SIG-M5 (cell line): ENCODE data around the gene STARD7.

Source experiments
- DNase-seq: peaks from one replicate; lab custom pipeline; 2025; lab: John Stamatoyannopoulos, UW

STARD7 gene

DNA sequence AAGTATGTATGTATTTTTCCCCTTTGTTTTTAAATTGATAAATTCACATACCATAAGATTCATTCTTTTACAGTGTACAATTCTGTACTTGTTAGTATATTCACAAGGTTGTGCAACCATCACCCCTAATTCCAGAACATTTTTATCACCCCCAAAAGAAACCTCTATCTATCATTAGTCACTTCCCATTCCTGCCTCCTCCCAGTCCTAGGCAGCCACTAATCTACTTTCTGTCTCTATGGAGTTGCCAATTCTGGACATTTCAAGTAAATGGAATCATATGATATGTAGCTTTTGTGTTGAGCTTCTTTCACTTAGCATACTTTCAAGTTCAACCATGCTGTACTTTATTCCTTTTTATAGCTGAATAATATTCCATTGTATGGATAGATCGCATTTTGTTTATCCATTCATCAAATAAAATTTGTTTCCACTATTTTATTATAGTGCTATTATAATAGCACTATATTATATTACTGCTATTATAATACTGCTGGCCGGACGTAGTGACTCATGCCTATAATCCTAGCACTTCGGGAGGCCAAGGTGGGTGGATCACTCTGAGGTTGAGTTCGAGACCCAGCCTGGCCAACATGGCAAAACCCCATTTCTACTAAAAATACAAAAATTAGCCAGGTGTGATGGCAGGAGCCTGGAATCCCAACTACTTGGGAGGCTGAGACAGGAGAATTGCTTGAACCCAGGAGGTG lies 10.9 kb downstream of the STARD7 start:
- no peak for DNase-seq

DNA sequence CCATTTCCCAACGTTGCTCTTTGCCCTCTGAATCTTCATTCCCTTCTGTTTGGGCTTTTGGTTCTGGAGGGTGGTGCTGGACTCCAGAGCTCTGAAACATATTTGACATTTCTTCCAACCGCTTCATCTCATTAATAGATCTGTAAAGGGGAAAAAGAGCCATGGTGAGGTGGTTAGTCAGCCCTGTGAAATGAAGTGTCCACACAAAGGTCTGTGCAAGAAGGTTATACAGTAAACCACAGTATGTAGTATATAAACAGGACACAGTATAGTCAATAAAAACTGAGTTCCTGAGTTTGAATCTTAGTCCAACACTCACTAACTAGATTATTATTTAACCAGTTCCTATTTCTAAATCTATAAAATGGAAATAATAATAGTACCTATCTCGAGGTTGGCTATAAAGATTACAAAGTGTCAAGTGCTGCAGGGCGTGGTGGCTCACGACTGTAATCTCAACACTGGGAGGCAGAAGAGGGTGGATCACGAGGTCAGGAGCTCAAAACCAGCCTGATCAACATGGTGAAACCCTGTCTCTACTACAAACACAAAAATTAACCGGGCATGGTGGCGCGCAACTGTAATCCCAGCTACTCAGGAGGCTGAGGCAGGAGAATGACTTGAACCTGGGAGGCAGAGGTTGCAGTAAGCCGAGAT lies 13.1 kb downstream of the STARD7 start:
- no peak for DNase-seq

- no peak for DNase-seq
These were observed 16.5 kb downstream of the STARD7 start for GRCh38 chr2:96191937-96192670.

GRCh38 chr2:96188821-96189526 lies 19.7 kb downstream of the STARD7 start:
- no peak for DNase-seq

DNA sequence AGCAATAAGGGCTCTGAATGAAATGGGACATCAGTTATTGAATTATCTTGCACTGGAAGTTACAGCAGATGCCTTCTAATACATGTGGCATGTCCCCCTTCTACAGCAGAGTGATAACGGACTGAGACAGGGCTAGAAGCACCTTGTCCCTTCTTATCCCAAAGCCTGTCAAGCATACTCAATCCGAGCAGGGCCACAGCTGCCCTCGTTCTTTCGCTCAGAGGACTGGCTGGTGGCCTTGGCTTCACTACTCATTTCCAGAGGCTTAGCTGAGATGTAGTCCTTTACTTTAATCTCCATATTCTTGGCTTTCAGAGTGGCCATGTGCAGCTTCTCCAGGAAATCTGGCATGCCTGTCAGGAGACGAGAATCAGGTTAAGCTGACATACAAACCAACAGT lies 22.1 kb downstream of the STARD7 start:
- DNase-seq = no peak

DNA sequence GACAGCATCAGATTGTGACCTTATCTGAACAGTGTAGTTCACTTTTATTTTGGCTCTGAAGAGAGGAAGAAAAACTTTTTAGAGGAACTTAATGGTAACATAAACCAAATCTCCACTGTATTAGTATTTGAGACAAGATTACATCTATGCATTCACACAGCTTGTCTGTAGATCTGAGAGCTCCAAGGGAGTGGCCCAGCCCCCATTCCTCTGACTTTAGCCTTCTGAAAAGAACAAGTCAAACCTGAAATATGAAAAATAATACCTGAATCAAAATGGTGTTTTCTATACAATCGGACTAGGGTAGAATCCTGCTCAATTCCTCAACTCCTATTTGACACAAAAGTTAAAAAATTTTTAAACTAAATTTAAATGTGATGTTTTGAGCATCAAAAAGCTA lies 23.1 kb downstream of the STARD7 start:
- no peak for DNase-seq

GRCh38 chr2:96184989-96185388 lies 23.6 kb downstream of the STARD7 start:
- no peak for DNase-seq

DNA sequence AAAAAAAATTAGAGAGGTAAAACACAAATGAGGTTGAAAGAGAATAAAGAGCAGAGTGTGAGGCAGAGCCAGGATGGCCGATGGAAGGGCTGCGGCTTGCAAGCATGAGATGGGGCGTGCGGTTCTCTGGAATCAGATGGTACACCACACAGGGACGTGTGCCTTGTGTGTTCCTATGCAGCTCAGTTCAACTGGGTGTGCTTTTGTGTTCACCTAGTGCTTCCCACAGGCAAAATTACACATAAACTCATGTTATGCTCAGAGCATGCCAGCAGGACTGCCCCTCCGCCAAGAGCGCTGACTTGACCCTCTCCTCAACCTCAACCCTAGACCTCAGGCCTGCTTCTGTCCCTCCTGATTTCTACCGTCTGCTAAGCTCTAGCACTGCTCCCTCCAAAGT lies 24.4 kb downstream of the STARD7 start:
- no peak for DNase-seq

DNA sequence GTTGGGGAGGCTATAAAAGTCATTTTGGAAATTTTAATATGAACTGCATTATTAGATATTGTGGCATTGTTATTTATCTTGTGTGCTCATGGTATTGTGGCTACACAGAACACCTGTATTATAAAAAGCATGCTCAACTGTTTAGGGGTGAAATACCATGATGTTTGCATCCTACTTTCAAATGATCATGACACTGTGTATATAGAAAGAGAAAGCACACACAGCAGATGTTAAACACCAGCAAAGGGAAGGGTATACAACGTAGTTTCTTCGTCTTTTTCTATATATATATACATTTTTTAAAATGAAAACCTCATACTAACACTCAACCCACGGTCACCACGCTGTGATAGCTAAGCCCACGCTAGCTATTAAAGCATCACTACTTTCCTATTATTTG lies 27.1 kb downstream of the STARD7 start:
- no peak for DNase-seq

DNA sequence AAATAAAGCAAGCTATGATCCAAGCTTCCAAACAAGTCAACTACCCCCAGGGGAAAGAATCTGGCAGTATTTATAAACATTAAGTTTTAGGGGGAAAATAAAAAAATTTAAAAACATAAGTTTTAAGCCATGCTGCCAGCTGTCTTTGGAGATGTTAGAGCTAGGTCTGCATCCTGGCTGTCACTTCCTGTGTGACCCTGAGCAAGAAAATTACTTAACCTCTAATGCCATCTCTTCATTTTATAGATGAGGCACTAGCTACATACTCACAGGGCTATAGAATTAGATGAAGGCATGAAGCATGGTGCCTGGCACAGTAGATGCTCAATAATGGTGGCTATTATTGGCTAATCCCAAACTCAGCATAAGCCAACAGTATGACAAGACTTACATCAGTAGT lies 28.1 kb downstream of the STARD7 start:
- no peak for DNase-seq

DNA sequence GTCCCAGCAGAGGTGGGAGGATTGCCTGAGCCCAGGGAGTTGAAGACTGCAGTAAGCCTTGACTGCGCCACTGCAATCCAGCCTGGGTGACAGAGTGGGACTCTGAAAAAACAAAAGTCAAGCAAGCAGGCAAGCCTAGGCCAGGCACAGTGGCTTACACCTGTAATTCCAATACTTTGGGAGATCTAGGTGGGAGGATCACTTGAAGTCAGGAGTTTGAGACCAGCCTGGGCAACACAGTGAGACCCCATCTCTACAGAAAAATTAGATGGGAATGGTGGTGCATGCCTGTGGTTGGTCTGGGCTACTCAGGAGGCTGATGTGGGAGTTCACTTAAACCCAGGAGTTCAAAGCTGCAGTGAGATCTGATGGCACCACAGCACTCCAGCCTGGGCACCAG lies 28.6 kb downstream of the STARD7 start:
- no peak for DNase-seq

GRCh38 chr2:96176661-96177060 lies 32.0 kb downstream of the STARD7 start:
- no peak for DNase-seq

DNA sequence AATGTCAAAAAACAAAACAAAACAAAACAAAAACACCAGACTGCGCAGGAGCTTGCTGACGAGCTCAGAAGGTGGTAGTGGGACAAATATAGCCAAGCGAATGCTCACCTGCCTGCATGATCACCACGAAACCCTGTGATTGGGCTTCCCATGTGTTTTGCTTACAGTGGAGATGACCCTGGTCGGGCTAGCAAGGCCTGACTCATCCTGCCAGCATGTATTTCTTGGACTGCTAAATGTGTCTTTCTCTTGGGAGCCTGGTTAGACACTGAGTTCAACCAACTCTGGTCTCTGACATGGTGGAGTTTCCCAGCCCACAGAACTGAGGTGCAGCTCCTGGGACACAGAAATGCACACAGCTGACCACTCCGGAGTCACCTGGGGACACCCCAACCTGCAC lies 32.7 kb downstream of the STARD7 start:
- no peak for DNase-seq

DNA sequence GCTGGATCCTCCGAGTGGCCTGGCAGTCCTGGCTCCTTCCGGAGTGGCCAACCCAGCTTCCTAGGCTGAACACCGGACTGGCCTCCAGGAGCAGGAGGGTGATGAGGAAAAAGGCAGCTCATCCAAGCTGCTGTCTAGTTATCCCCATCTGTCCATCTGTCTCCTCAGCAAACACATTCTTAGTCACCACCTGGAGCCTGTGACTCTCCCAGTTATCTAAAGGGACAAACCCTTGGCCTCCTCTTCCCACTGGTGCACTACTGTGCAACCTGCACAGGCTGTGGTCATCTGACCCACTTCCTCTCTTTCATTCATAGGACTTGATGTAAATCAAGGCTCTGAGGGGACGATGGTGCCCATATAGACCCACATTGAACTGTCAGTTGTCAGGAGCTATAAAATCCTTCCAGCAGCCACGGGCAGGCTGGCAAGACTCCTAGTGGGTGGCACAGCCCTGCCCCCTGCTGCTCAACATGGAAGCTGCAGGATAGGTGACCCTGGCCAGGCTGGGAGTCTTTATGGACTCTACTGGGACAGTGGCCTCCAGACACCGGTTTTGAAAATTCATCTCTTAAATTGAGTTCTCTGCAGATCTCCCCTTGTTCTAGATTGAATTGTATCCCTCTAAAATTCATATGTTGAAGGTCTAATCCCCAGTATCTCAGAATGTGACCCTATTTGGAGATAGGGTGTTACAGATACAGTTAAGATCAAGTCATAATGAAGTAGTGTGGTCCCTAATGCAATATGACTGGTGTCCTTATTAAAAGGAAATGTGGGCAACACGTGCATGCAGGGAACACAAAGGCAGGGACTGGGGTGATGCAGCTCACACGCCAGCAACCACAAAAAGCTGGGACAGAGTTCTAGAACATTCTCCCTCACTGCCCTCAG lies 34.1 kb downstream of the STARD7 start:
- no peak for DNase-seq

- no peak for DNase-seq
These were observed 36.8 kb downstream of the STARD7 start for GRCh38 chr2:96171831-96172230.

GRCh38 chr2:96170626-96171025 lies 38.0 kb downstream of the STARD7 start:
- no peak for DNase-seq

GRCh38 chr2:96169868-96170507 lies 38.6 kb downstream of the STARD7 start:
- no peak for DNase-seq

- DNase-seq = no peak
These were observed 41.1 kb downstream of the STARD7 start for GRCh38 chr2:96167407-96168013.

- DNase-seq = no peak
These were observed 44.0 kb downstream of the STARD7 start for GRCh38 chr2:96164459-96165184.
